NCI-H345 treated with DMSO at 0.1 percent for 48 hours (cell line): ENCODE results near the gene NEUROD4.
"Not testable (repeated sequence)": the region's sequence is repeated elsewhere in the genome, so short reads cannot be mapped to it uniquely, and the experiment has no call there.

ENCODE experiments used
- DNase-seq: peaks from one replicate; lab custom pipeline; 2025; ENCODE audit not compliant: unreplicated experiment; lab: John Stamatoyannopoulos, UW

The NEUROD4 gene, protein sequence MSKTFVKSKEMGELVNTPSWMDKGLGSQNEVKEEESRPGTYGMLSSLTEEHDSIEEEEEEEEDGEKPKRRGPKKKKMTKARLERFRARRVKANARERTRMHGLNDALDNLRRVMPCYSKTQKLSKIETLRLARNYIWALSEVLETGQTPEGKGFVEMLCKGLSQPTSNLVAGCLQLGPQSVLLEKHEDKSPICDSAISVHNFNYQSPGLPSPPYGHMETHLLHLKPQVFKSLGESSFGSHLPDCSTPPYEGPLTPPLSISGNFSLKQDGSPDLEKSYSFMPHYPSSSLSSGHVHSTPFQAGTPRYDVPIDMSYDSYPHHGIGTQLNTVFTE

DNA sequence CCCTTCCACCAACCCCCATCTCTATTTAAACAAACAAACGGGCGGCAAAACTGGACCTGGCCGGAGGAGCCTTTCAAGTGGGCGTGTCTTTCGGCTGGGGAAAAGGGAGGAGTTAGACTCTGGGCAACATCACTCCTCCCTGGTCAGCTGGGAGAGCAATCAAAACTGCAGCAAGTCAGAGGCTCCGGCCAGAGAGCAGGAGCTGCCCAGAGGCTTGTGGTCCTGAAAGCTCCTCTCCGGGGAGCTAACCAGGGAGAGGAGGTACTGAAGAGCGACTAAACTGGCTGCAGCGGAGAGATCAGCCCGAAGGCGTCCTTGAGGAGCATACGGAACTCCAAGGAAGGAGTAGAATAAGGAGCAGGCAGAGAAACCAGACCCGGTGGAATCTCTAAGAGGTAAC lies at the start of gene NEUROD4:
NEUROD4 (plus strand) TSS at position 191 of the 400 bp plus-strand sequence. CDS start 6,466 bp downstream, outside the sequence.
- no peak for DNase-seq

DNA sequence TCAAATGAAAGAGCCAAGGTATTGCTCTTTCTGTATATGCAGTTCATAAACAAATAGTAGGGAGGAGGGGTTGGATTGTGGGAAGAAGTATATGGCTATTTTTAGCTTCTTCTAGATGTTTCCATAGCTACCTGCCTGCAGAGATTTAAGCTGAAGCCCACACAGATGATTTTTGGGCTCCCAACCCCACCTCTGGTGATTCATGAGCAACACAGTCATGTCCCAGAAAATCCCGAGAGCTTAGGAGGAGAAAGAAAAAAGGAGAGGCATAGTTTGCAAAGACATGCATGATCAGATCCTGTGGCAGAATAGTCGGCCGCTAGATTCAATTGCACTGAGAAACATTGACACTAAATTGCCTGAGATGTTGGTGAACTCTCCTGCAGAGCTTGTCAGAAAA lies 49.0 kb upstream of the NEUROD4 start:
- DNase-seq, result no peak

DNA sequence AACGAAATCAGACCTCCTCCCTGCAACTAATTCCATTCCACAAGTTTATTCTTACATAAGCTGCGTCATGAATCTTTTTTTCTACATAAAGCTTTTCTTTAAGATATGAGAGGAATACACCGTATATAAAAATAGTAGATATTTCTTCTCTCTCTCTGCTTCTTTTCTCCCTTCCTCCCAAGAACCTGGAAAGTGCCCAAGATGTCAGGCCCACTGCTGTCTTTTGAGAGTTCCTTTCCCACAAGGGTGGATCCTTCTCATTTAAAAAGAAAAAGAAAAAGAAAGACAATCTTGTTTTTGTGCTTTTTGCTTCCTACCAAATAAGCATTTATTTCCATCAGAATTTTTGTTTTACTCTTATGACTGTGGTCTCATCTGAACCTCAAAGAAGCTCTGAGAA lies 46.2 kb upstream of the NEUROD4 start:
- DNase-seq, result no peak

DNA sequence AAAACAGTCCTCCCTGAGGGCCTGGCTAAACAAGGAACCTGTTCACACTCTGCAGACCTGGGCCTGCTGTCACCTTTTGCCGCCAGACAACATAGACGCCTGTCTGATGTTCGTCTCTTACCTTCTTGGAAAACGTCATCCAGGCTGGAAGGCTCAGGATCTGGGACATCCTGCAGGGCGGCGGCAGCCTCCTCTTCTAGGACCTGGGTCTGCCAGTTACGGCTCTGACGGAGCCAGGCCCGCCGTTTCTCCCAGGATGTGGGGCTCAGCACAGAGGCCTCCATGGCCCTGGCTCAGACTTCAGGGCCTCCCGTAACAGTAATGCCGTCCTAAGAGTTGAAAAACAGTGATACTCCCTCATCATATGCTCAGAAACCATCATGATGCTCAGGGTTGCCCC lies 45.5 kb upstream of the NEUROD4 start:
- DNase-seq, result no peak

DNA sequence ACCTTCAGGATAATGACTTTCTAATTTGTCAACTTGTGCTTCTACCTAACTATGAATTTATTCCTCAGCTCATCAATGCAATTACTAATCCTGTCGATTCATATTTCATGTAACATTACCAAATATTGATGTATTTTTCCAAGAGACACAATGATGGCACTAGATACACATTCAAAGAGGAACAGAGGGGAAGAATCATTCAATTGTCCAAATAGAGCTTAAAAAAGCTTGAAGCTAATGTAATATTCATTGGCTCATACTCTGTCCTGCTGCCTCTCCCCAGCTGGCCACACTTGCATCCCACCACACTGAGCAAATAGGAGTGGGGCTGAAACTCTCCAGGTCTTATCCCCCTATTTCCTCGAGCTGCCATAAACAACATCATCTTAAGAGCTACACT lies 44.5 kb upstream of the NEUROD4 start:
- DNase-seq, result no peak

DNA sequence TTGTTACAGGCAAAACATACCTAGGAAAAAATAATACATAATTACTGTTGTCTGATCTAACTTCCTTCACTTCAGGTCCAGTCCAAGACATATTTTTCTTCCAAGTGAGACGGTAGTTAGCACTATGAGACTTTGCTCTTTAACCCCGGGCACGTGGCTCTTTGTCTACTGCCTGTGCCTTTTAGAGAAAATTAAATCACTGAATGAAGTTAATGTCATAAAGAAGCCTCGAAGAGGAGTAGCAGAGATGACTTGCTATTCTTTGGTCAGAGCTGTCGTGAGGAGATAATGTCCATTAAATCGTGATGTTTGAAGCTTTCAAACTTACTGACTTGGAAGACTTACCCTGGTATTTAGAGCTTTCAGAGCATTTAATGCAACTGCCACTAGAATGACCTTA lies 43.9 kb upstream of the NEUROD4 start:
- no peak for DNase-seq

DNA sequence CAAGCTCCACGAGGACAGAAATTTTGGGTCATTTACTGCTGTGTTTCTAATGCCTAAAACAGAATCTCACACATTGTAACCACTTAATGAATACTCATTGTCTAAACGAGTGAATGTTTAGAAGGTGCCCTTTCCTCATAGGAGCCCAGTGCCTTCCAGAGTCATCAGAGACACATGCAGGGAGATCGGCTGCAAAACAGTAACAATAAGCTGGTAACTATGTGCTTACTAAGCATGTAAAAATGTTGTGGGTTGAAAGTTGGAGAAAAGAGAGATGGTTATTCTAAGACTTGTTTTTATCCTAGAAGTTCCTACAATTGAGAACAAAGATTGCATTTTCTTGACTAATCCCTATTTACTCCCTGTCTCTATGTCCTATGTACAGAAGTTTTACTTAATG lies 42.6 kb upstream of the NEUROD4 start:
- no peak for DNase-seq

DNA sequence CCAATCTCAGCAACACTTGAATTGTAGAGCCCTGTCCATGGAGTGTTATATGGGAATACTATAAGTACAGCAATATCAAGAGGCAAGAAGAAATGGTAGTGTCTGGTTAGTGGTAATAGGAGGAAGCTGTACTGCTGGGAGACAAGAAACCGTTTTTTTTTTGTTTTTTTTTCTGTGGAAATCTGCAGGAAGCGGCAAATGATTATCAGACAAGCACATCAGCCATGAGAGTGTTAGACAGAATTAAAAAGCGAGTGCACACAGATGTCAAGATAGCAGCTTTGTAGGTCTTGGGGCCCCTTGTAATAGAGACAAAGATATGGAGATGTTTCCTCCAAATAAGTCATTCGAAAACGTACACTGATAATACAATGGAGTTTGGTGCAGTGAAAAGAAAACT lies 41.9 kb upstream of the NEUROD4 start:
- DNase-seq, result no peak

DNA sequence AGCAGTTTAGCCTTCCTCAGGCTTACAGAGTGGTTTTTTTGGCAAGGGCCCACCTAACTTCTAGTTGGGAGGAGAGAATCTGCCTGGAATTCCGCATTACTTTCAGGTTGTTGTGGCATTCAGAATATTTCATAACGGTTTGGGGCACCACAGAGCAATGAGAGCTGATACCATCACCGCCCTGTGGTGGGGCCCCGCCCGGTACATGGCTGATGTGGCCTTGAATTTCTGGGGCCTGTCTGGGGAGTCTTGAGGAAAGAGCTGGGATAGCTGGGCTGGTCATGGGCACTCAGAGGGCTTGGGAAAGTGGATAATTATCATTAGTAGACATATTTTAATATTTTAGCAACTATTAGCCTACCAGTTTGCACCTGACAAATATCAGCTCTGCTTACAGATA lies 39.4 kb upstream of the NEUROD4 start:
- no peak for DNase-seq

DNA sequence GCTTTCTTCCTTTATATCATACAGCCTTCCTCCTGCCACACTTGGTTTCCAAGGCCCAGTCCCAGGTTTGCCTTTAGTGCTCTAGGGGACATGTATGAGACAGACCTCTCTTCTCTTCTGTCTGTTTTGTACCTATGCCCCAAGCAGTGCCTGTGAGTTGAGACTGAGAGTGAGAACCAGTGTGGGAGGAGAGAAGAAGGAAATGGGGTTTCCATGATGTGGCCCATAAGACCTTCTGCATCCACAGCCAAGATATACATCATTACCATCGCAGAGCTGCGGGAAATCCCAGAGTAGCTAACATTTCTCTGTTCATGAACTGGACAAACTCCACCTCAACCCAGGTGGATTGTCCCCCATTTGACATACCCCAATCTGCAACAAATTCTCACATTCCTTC lies 38.0 kb upstream of the NEUROD4 start:
- DNase-seq, result no peak

DNA sequence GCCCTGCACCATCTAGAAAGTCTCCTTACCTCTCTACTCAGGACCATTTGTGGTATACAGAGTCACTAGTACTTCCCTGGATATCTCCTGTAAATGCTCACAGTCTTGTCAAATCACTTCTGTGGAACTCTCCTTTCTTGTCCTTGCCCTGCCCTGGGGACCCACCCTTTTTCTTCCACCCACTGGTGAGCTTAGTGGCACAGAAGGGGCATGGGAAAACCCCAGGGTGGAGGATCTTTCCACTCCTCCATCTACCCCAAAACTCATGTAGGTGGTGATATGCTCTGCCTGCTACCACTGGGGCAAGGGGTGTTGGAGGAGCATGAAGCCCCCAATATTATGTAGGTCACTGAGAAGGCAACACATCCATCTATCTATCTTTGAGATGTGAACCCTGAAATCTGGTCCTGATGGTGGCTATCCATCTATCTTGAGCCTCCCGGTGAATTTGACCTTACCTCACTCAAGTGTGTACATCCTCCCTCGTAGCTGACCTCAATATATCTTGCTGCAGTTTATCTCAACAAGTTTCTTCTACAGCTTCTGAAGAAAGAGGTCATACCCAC lies 36.2 kb upstream of the NEUROD4 start:
- DNase-seq, result no peak

DNA sequence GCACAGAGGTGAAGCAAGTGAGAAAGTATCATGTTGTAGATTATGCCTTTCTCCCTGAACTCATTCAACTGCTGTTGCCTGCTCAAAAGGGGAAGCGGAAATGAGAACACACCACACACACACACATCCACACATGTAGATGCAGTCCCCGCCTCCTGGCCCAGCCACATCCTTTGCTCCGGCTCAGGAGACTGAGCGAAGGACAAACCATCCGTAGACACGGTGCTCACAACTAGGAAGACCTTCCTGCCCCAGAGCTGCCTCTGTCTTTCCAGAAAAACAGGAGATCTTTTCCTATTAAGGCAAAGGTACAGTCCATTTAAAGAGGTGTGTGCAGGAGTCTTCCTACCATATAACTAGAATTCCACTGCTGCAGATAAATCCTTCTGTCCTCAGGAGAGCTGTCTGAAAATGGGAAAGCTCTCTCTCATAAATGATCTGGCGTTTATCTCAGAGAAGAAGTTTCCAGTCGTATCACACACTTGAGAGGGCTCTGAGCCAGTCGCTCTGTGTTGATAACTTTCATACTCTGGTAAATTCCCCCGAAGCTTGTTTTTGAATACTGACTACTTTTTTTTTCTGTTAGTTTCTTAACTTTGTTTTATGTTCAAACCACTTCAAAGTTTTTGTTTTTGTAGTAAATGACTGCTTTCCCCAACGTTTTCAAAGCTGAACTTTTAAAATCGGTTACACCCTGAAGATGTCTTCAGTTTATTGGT lies 35.0 kb upstream of the NEUROD4 start, which contains the start of gene TESPA1:
TESPA1 (minus strand) TSS at position 105 of the 719 bp plus-strand sequence. CDS start 10,200 bp downstream, outside the sequence.
- DNase-seq, result no peak

DNA sequence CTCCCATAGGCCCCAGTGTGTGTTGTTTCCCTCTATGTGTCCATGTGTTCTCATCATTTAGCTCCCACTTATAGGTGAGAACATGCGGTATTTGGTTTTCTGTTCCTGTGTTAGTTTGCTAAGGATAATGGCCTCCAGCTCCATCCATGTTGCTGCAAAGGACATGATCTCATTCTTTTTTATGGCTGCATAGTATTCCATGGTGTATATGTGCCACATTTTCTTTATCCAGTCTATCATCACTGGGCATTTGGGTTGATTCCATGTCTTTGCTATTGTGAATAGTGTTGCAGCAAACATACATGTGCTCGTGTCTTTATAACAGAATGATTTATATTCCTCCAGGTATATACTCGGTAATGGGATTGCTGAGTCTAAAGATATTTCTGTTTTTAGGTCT lies 33.0 kb upstream of the NEUROD4 start:
- DNase-seq, result not testable (repeated sequence)

DNA sequence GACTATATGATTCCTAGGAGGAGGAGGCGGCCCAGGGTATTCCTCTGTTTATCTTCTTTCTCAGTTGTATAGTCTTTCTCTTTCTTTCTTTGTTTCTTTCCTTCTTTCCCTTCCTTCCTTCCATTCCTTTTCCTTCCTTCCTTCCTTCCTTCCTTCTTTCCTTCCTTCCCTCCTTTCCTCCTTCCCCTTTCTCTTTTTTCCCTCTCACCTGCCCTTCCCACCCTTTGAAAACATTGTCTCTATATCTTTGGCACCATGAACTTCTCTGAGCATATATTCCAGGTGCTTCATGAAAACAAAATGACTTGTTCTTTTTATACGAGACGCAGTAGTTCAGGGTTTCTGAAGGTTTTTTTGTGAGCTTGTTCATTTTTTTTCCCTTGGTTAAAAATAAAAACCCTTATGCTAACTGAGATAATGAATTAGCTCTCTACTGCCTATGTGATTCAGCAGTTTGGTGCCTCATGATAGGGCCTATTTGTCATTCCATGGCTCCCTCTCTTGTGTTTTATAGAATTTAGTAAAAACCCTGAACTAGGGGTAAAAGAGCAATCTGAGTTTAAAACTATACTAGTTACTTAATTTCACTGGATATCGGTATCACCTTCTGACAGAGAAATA lies 32.1 kb upstream of the NEUROD4 start:
- no peak for DNase-seq

DNA sequence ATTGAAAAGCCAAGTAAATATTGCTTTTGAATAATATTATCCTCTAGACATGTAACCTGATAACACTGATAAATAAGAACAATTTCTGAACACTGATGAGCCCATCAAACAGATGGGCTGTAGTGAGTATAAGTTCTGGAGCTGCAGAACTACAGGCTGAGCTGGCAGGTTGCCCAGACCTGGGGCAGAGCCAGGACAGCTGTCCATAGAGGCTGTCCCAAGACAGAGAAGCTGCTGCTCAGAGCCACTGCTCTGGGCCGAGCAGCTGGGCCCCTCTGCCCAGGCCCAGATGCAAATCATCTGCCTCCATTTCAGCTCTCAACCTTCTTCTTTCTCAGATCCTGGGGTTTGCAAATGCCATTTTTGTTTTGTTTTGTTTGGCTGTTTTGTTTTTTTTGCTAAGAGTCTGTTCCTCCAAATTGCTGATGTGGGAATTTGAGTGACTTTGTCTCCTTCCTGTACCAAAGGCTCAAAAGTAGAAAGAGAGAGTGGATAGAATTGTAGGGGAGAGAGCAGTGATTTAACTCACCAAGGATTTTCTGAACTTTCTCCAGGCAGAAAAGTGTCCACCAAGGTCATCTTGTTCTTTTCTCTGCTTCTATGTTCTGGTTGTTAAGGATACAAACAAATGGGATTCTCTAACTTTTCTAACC lies 31.2 kb upstream of the NEUROD4 start:
- DNase-seq, result peak; percentile 31

DNA sequence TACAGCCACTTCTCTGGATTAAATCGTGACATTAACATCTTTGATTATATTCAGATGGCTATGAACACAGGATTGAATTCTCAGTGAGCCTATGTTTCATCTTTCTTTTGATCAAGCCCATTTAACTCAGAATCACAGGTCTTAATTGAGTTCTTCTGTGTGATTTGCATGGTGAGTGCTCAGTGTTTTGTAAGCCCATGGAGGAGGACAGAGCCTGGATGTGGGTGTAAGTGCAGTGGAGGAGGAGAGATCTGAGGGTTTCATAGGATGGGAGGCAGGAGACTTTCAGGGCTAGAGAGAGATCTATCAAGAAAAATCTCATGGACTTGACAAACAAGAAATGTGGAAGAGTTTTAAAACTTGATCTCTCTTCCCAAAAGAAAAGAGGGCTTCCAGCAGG lies 29.9 kb upstream of the NEUROD4 start:
- no peak for DNase-seq

DNA sequence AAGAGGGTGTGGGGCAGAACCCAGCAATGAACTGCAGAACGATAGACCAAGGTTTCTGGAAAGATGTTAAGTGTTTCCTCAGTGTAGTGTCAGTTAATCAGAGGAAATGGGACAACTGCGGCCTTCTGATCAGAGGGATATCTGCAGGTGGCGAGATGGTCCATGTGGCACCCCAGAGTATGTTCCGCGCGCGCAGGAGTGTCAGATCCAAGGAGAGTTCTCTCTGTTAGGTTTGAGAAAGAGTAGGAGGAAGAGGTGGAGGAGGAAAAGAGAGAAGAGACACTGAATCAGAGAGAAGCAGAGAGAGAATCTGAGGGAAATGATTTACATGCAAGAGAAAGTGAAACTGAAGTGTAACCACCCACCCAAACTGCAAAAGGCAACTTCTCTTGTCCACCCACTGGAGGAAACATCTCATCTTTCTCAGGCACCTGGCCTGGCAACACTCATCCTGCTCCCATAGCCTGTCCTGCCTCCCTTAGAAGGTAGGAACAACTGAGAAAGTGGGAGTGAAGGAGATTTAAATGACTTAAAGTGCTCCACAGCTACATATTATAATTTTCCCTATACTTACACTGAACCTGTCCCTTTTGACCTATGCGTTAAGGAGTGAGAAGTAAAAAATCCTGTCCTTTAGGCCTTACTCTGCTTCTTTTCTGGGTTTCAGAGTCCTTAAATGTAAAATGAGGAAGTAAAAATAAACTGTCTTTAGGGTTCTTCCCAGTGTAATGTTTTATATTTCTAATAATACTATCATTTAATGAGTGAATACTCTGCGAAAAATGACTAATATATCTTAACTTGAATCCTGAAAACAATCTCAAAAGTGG lies 28.4 kb upstream of the NEUROD4 start:
- DNase-seq, result no peak

DNA sequence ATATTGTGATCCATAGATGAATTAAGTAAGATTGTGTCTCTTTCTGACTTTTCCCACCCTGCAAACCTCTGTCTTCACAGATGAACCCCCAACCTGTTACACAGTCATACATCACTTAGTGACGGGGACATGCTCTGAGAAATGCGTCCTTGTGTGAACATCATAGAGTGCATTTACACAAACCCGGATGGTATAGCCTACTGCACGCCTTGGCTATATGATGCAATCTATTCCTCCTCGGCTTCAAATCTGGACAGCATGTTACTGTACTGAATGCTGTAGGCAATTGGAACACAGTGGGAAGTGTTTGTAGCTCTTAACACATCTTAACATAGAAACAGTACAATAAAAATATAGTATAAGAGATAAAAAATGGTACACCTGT lies 27.8 kb upstream of the NEUROD4 start:
- no peak for DNase-seq

DNA sequence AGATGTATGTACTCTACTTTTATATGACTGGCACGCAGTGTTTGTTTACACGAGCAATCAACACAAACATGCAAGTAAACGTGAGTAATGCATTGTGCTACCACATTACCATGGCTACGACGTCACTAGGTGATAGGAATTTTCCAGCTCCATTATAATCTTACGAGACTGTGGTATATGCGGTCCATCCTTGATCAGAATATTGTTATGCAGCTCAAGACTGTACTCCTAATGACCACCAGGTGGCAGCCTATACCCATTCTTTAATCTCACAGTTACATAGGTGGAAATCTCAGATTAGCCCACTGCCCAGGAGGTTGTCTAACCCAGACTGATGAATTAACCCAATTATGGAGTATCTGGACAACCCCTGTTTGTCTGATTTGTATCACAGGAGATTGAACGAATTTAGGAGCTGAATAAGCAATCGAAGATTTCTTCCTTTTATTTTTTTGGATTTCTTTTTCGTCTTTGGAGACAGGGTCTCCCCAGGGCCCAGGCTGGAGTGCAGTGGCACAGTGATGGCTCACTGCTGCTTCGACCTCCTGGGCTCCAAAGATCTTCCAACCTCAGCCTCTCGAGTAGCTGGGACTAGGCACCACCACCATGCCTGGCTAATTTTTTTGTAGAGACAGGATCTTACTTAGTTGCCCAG lies 26.5 kb upstream of the NEUROD4 start:
- DNase-seq, result peak; percentile 67

DNA sequence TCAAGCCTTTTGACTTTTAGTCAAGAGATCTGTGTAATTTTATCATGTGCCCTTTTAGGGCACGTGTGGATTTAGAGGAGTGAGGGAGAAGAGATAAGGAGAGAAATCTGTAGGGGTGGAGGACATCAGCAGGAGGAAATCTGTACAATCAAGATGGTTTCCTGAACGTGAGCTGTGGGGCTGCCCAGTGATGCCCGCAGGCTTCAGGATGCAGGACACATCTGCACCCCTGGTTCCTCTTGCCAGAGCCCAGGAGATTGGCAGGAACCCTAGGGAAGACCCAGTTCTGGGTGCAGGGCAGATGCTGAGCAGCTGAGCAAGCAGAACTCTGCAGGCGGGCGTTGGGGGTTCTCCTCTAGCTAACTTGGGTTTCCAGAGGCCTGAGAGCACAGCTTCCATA lies 23.6 kb upstream of the NEUROD4 start:
- no peak for DNase-seq
